Stomach (tissue), 9 donors: ENCODE data around the gene CHTOP. TPM values are rescaled to one million over a fixed set of nuclear protein-coding genes. Genes with fewer than 3 reads are reported as not detected.
A peak's percentile ranks its signal among the peaks of the same experiment; 100 is the strongest.
"Not testable (repeated sequence)": the region's sequence is repeated elsewhere in the genome, so short reads cannot be mapped to it uniquely, and the experiment has no call there.

ENCODE experiments used
- DNase-seq, 2 donors: peaks; one replicate each; pipeline versions ENCODE4 v3.0.0 to v3.0.0-alpha.2; 2013 to 2019
- H3K27ac ChIP-seq, 5 donors: fragments of 200-600 bp in 4 of 5; sonication (generic) in 4 of 5; one replicate each; pipeline ENCODE4 v1.5.1; 2013 to 2019; ENCODE audit warnings: mild to moderate bottlenecking in 1 of 5, moderate library complexity in 1 of 5
- H3K27me3 ChIP-seq, 3 donors: fragments of 200-600 bp; sonication (generic); one replicate each; pipeline ENCODE4 v1.5.1; 2017 to 2019; ENCODE audit warnings: mixed run types in 1 of 3
- H3K36me3 ChIP-seq, 4 donors: fragments of 200-600 bp; sonication (generic); 1 replicate in 3 of 4; 2 replicates in 1 of 4; pipeline ENCODE4 v1.5.1; 2016 to 2019
- H3K4me1 ChIP-seq, 4 donors: fragments of 200-600 bp; sonication (generic); one replicate each; pipeline ENCODE4 v1.5.1; 2016 to 2019
- H3K4me3 ChIP-seq, 4 donors: fragments of 200-600 bp; sonication (generic) in 3 of 4; one replicate each; pipeline ENCODE4 v1.5.1; 2016 to 2019; ENCODE audit warnings: mild to moderate bottlenecking in 1 of 4
- H3K9me3 ChIP-seq, 4 donors: fragments of 200-600 bp; sonication (generic); one replicate each; pipeline ENCODE4 v1.5.1; 2016 to 2019
- EP300 ChIP-seq: sonication (generic); formaldehyde crosslinking; IDR thresholded peaks from one replicate; pipeline ENCODE4 v1.6.1; 2017; ENCODE audit warnings: antibody characterized with exemption
- POLR2A ChIP-seq, 4 donors: fragments of 450-650 bp; IDR thresholded peaks; one replicate each; pipeline ENCODE4 v1.6.1; 2016; ENCODE audit warnings: antibody characterized with exemption in 4 of 4, control low read depth in 2 of 4, mild to moderate bottlenecking in 1 of 4, moderate library complexity in 1 of 4
- POLR2AphosphoS5 ChIP-seq, 3 donors: sonication (generic); formaldehyde crosslinking; IDR thresholded peaks; one replicate each; pipeline ENCODE4 v1.6.1; 2016; ENCODE audit warnings: antibody characterized with exemption in 3 of 3
- WGBS, 5 donors: extraction: QIAGEN DNeasy Blood & Tissue Kit in 3 of 5; methylation state at CpG; one replicate each; pipeline versions ENCODE4 v1.1.5 to v1.1.7; 2013 to 2018; 5-methylcytosine and 5-hydroxymethylcytosine counted together
- intact Hi-C: fragments of 100-400 bp; cut with DNase I; formaldehyde crosslinking; loops from one replicate; pipeline ENCODE4 v1.15.1; 2023; ENCODE audit warnings: low total_unique reads
- polyA plus RNA-seq, 3 donors: library from polyadenylated mRNA; stranded (reverse); fragments of 200-250 nt; gene quantifications; one replicate each; pipeline ENCODE4 v1.2.3, GENCODE V29; 2013
- total RNA-seq, 5 donors: library from RNA; depleted of rRNA; stranded (reverse); fragments of >200 nt; gene quantifications; one replicate each; pipeline versions ENCODE4 v1.1.0 to v1.2.3, GENCODE V29; 2014 to 2016
- TF ChIP-seq, protein P1 (sequence below), 7 experiments: fragments of 450-650 bp in 4 of 7; fragments of 200-600 bp in 3 of 7; sonication (generic) in 3 of 7; IDR thresholded peaks; one replicate each; pipeline ENCODE4 v1.5.1; 2016 to 2019; ENCODE audit warnings: antibody characterized with exemption in 7 of 7, control low read depth in 2 of 7, mild to moderate bottlenecking in 1 of 7
- donor health status: healthy with polysubstance abuse.
- donor health status: Bipolar disorder and iron deficiency.
- donor health status: healthy.

The CHTOP gene
- total and polyA plus RNA-seq, 8 donors = 21.7 to 111 (median 49.6) TPM

GRCh38 chr1:153662269-153662668 is 28.4 kb downstream of the CHTOP start:
- Histone ChIP-seq H3K27me3 (no peaks in the 10 kb centered on the region), H3K9me3 (no peaks in the 10 kb centered on the region), H3K4me1 (peaks cover 5 to 34% (median 18%) of the 10 kb centered on the region in 4 donors), H3K36me3 (peaks cover 64 to 72% (median 69%) of the 10 kb centered on the region in 4 donors), H3K27ac (no peak overlapping the region), H3K4me3 (no peak overlapping the region)
- no peak for TF ChIP-seq POLR2A (IDR thresholded peaks at IDR 0.05)
- TF ChIP-seq EP300 = no peak
- TF ChIP-seq, protein P1, sequence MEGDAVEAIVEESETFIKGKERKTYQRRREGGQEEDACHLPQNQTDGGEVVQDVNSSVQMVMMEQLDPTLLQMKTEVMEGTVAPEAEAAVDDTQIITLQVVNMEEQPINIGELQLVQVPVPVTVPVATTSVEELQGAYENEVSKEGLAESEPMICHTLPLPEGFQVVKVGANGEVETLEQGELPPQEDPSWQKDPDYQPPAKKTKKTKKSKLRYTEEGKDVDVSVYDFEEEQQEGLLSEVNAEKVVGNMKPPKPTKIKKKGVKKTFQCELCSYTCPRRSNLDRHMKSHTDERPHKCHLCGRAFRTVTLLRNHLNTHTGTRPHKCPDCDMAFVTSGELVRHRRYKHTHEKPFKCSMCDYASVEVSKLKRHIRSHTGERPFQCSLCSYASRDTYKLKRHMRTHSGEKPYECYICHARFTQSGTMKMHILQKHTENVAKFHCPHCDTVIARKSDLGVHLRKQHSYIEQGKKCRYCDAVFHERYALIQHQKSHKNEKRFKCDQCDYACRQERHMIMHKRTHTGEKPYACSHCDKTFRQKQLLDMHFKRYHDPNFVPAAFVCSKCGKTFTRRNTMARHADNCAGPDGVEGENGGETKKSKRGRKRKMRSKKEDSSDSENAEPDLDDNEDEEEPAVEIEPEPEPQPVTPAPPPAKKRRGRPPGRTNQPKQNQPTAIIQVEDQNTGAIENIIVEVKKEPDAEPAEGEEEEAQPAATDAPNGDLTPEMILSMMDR (IDR thresholded peaks at IDR 0.05) = no peak
- TF ChIP-seq POLR2AphosphoS5 (IDR thresholded peaks at IDR 0.05) = no peak
- DNase-seq = no peak
- intact Hi-C loops = no loop called here
- WGBS, 5 donors = 38 to 46% (median 41%) methylated on average over 2 of the region's 2 CpGs

DNA sequence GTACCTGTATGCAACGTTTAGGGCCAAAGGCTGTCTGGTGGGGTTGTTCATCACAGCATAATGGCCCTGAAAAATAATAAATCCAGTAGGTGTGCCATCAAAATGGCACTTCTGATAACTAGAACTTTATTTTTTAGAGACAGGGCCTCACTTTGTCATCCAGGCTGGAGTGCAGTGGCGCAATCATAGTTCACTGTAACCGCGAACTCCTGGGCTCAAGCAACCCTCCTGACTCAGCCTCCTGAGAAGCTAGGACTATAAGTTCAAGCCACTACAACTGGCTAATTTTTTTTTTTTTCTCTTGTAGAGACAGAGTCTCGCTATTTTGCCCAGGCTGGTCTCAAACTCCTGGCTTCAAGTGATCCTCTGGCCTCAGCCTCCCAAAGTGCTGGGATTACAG is 29.3 kb downstream of the CHTOP start:
- Histone ChIP-seq H3K36me3 (peaks cover 73 to 82% (median 78%) of the 10 kb centered on the region in 4 donors), H3K4me3 (no peak overlapping the region), H3K27me3 (no peaks in the 10 kb centered on the region), H3K4me1 (peaks cover 5 to 30% (median 19%) of the 10 kb centered on the region in 4 donors), H3K9me3 (no peaks in the 10 kb centered on the region), H3K27ac (peak overlapping the region in 1 of 5 donors; percentile 7)
- 78 to 85% (median 84%) methylated on average over 5 of the region's 5 CpGs for WGBS, 5 donors
- no peak for DNase-seq
- intact Hi-C loops = no loop called here
- no peak for TF ChIP-seq POLR2AphosphoS5 (IDR thresholded peaks at IDR 0.05)
- no peak for TF ChIP-seq POLR2A (IDR thresholded peaks at IDR 0.05)
- TF ChIP-seq, protein P1 (IDR thresholded peaks at IDR 0.05) = no peak
- no peak for TF ChIP-seq EP300

DNA sequence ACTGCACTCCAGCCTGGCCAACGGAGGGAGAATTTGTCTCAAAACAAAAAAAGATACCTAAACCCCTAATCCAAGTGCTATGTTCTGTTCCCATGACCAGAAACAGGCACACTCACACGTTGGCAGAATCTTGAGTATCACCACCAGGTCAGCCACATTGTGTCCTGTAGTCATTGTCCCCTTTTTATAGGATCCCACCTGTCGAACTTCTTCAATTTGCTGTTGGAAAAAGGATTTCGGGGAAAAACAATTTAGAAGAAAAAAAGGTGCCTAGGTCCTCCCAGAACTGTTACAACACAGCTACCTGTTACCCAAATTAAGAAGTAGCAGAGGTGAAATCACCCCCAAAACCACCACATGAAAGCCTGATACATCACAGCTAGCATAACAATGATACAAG is 33.6 kb downstream of the CHTOP start:
- intact Hi-C loops = no loop called here
- TF ChIP-seq POLR2A (IDR thresholded peaks at IDR 0.05) = no peak
- TF ChIP-seq, protein P1 (IDR thresholded peaks at IDR 0.05) = no peak
- Histone ChIP-seq H3K9me3 (no peaks in the 10 kb centered on the region), H3K36me3 (peaks cover 65 to 72% (median 70%) of the 10 kb centered on the region in 4 donors), H3K4me1 (peaks cover 21 to 36% (median 30%) of the 10 kb centered on the region in 4 donors), H3K27me3 (no peaks in the 10 kb centered on the region), H3K27ac (no peak overlapping the region), H3K4me3 (no peak overlapping the region)
- no peak for DNase-seq
- 88 to 91% (median 89%) methylated on average over 4 of the region's 4 CpGs for WGBS, 5 donors

DNA sequence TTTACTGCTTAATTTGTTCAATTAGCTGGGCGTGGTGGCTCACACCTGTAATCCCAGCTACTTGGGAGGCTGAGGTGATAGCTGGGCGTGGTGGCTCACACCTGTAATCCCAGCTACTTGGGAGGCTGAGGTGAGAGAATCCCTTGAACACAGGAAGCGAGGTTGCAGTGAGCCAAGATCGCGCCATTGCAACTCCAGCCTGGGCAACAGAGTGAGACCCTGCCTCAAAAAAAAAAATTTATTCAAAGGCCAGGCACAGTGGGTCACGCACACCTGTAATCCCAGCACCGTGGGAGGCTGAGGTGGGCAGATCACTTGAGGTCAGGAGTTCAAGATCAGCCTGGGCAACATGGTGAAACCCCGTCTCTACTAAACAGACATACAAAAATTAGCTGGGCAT is 34.8 kb downstream of the CHTOP start:
- Histone ChIP-seq H3K4me3 (peak overlapping the region in 1 of 4 donors; percentile 91), H3K4me1 (peaks cover 21 to 33% (median 29%) of the 10 kb centered on the region in 4 donors), H3K36me3 (peaks cover 52 to 60% (median 58%) of the 10 kb centered on the region in 4 donors), H3K27ac (peak overlapping the region in 2 of 5 donors; percentile 0 to 10)
- intact Hi-C loops, DNase-seq, H3K27me3 ChIP-seq, H3K9me3 ChIP-seq: not testable (repeated sequence)
- 89 to 98% (median 96%) methylated on average over 8 of the region's 8 CpGs for WGBS, 5 donors

- DNase-seq = no peak
- 79 to 83% (median 82%) methylated on average over 6 of the region's 6 CpGs for WGBS, 5 donors
Observed at GRCh38 chr1:153669606-153670005, 35.7 kb downstream of the CHTOP start.

More at GRCh38 chr1:153669606-153670005, 35.7 kb downstream of the CHTOP start:
- Histone ChIP-seq H3K9me3 (no peaks in the 10 kb centered on the region), H3K36me3 (peaks cover 43 to 50% (median 48%) of the 10 kb centered on the region in 4 donors), H3K4me1 (peaks cover 21 to 33% (median 29%) of the 10 kb centered on the region in 4 donors), H3K27me3 (no peaks in the 10 kb centered on the region), H3K4me3 (peak overlapping the region; percentile 73 to 91 (median 82)), H3K27ac (peak overlapping the region in 2 of 5 donors; percentile 91 to 92)
- intact Hi-C loops = no loop called here
- TF ChIP-seq, protein P1 (IDR thresholded peaks at IDR 0.05) = no peak
- TF ChIP-seq EP300 (no peak), POLR2A (IDR thresholded peaks at IDR 0.05) (no peak), POLR2AphosphoS5 (IDR thresholded peaks at IDR 0.05) (no peak)
